Measurements from ENCODE around the gene THAP6. TPM values are rescaled to one million over a fixed set of nuclear protein-coding genes. Genes with fewer than 3 reads are reported as not detected.

THAP6 gene
- total and polyA plus RNA-seq, 2 experiments from 2014 or later, result 11.8 to 20.1 TPM

DNA sequence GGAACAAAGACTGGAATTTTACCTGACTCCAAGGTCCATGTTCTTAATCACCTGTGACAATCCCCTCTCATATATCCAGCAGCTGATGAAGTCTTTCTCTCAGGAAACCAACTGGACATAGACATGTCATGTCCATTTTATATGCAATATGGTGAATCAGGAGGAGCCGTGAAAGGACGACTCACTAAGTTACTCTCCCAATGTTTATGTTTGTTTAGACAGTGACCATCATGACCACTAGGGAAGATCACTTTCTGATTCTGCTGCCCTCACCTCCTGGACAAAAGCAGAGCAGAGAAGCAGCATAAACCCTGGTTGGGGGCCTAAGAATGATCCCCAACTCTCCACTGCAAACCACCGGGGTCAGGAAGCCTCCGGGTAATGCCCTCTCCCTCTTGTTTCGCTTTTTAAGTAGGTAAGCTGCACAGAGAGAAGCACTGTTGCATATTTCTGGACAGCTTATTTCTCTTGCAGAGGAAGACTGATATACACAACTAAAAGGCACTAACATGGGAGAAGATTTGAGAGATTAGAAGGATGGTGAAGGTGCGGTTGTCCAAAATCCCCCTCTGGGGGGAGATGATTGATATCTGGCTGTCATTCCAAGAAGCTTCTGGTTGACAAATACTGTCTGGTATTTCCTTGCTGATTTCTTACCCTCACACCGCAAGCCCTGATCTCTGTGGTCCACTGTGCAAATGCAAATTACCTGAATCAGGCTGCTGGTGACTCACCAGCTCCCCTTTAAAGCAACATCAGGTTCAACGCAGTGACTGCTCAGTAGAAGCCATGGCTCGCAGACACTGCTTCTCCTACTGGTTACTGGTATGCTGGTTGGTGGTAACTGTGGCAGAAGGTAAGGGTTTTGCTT, 41.3 kb downstream of the THAP6 start, which contains the start of gene ODAPH:
TSS of gene ODAPH (plus strand) at position 773 of the 871 bp plus-strand sequence. CDS start at position 790, 17 bp downstream.
- TF ChIP-seq, protein P1, sequence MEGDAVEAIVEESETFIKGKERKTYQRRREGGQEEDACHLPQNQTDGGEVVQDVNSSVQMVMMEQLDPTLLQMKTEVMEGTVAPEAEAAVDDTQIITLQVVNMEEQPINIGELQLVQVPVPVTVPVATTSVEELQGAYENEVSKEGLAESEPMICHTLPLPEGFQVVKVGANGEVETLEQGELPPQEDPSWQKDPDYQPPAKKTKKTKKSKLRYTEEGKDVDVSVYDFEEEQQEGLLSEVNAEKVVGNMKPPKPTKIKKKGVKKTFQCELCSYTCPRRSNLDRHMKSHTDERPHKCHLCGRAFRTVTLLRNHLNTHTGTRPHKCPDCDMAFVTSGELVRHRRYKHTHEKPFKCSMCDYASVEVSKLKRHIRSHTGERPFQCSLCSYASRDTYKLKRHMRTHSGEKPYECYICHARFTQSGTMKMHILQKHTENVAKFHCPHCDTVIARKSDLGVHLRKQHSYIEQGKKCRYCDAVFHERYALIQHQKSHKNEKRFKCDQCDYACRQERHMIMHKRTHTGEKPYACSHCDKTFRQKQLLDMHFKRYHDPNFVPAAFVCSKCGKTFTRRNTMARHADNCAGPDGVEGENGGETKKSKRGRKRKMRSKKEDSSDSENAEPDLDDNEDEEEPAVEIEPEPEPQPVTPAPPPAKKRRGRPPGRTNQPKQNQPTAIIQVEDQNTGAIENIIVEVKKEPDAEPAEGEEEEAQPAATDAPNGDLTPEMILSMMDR (IDR thresholded peaks at IDR 0.05; ENCODE audit: poor library complexity), result no peak
- TF ChIP-seq EZH2 (IDR thresholded peaks at IDR 0.05; ENCODE audit: borderline replicate concordance), result no peak
- no peak for TF ChIP-seq EZH2phosphoT487 (IDR thresholded peaks at IDR 0.05; ENCODE audit: low read depth, severe bottlenecking, unreplicated experiment)
- WGBS (ENCODE audit: low lambda C conversion rate, missing lambda C conversion rate), result 49% methylated on average over 9 of the region's 9 CpGs
- no peak within 1 kb of the TSS for H3K4me2 ChIP-seq
- H3K36me3 ChIP-seq (replicated peaks; ENCODE audit: insufficient read depth, low read depth), result no peaks in the 10 kb centered on the region
- no peak within 1 kb of the TSS for H3K4me3 ChIP-seq
- no peaks in the 10 kb centered on the region for H3K4me1 ChIP-seq (ENCODE audit: insufficient read depth)
- no peaks in the 10 kb centered on the region for H3K27me3 ChIP-seq
- H2AFZ ChIP-seq, result no peak within 1 kb of the TSS
- peak; percentile 38 for DNase-seq (ENCODE audit: low spot score)
- H3K9me2 ChIP-seq (replicated peaks; ENCODE audit: insufficient read depth), result no peaks in the 10 kb centered on the region
- no peaks in the 10 kb centered on the region for H3K79me2 ChIP-seq
- no peaks in the 10 kb centered on the region for H4K20me1 ChIP-seq (ENCODE audit: insufficient read depth, poor library complexity, severe bottlenecking)
- H3K9me3 ChIP-seq (ENCODE audit: low read depth), result no peaks in the 10 kb centered on the region
- no peak within 1 kb of the TSS for H3K27ac ChIP-seq

DNA sequence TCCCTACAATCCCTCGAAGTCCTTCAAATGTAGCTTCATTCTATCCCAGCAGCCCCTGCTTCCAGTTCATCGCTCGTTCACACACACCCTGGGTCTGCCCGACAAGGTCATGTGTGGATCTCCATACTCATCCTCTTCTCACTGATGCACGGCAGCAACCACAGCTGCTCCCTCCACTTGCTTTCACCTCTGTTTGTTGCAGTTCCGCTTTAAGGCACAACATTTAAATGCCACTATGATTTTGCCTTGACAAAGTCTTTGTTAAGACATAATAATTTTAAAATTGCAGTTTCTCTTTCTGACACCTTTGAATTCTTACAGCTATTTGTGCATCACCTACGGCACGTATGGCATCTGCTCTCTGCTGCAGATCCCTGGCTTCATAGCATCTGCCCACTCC, 43.4 kb downstream of the THAP6 start:
- Histone ChIP-seq H3K27me3 (no peaks in the 10 kb centered on the region), H2AFZ (no peak overlapping the region), H3K4me1 (ENCODE audit: insufficient read depth) (no peaks in the 10 kb centered on the region), H4K20me1 (ENCODE audit: insufficient read depth, poor library complexity, severe bottlenecking) (no peaks in the 10 kb centered on the region), H3K9me2 (replicated peaks; ENCODE audit: insufficient read depth) (no peaks in the 10 kb centered on the region), H3K36me3 (replicated peaks; ENCODE audit: insufficient read depth, low read depth) (no peaks in the 10 kb centered on the region), H3K4me3 (no peak overlapping the region), H3K4me2 (no peak overlapping the region), H3K27ac (no peak overlapping the region), H3K9me3 (ENCODE audit: low read depth) (no peaks in the 10 kb centered on the region), H3K79me2 (no peaks in the 10 kb centered on the region)
- DNase-seq (ENCODE audit: low spot score), result no peak
- TF ChIP-seq, protein P1 (IDR thresholded peaks at IDR 0.05; ENCODE audit: poor library complexity), result no peak
- TF ChIP-seq EZH2 (IDR thresholded peaks at IDR 0.05; ENCODE audit: borderline replicate concordance) (no peak), EZH2phosphoT487 (IDR thresholded peaks at IDR 0.05; ENCODE audit: low read depth, severe bottlenecking, unreplicated experiment) (no peak)
- WGBS (ENCODE audit: low lambda C conversion rate, missing lambda C conversion rate), result 87% methylated on average over 8 of the region's 8 CpGs

DNA sequence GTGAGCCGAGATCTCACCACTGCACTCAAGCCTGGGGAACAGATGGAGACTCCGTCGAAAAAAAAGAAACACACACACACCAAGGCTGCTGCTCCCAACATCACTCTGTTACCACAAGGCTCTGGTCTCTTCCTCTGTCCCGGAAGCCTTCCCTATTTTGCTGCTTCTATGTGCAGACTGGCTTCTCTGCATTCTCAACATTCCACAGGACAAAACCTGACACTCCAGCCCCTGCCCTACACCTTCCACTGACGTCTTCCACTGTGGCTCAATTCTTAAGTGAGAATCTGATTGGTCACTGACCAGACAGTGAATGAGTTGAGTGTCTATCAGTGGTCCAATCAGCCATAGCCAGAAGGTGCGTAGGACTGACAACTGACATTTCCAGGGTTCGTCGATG, 47.5 kb downstream of the THAP6 start:
- no peaks in the 10 kb centered on the region for H3K79me2 ChIP-seq
- 63% methylated on average over 8 of the region's 8 CpGs for WGBS (ENCODE audit: low lambda C conversion rate, missing lambda C conversion rate)
- no peak overlapping the region for H3K27ac ChIP-seq
- H3K4me2 ChIP-seq, result no peak overlapping the region
- DNase-seq (ENCODE audit: low spot score), result no peak
- H3K4me3 ChIP-seq, result no peak overlapping the region
- no peaks in the 10 kb centered on the region for H3K27me3 ChIP-seq
- no peaks in the 10 kb centered on the region for H4K20me1 ChIP-seq (ENCODE audit: insufficient read depth, poor library complexity, severe bottlenecking)
- TF ChIP-seq, protein P1 (IDR thresholded peaks at IDR 0.05; ENCODE audit: poor library complexity), result no peak
- TF ChIP-seq EZH2 (IDR thresholded peaks at IDR 0.05; ENCODE audit: borderline replicate concordance) (no peak), EZH2phosphoT487 (IDR thresholded peaks at IDR 0.05; ENCODE audit: low read depth, severe bottlenecking, unreplicated experiment) (no peak)
- H3K4me1 ChIP-seq (ENCODE audit: insufficient read depth), result no peaks in the 10 kb centered on the region
- H3K9me3 ChIP-seq (ENCODE audit: low read depth), result no peaks in the 10 kb centered on the region
- H3K36me3 ChIP-seq (replicated peaks; ENCODE audit: insufficient read depth, low read depth), result no peaks in the 10 kb centered on the region
- no peak overlapping the region for H2AFZ ChIP-seq
- no peaks in the 10 kb centered on the region for H3K9me2 ChIP-seq (replicated peaks; ENCODE audit: insufficient read depth)

Measured in hepatocyte (in vitro differentiated cells).